Activated T-helper 9 cell treated with anti-CD3 and anti-CD28 coated beads, Interleukin-2, amount 50 U/mL, for 16 hours (primary cell): ENCODE results near the gene GPR160.

Experiments used
- DNase-seq: peaks from one replicate; pipeline ENCODE4 v3.0.0-alpha.2; 2020; ENCODE audit warnings: low read depth

GPR160 gene

DNA sequence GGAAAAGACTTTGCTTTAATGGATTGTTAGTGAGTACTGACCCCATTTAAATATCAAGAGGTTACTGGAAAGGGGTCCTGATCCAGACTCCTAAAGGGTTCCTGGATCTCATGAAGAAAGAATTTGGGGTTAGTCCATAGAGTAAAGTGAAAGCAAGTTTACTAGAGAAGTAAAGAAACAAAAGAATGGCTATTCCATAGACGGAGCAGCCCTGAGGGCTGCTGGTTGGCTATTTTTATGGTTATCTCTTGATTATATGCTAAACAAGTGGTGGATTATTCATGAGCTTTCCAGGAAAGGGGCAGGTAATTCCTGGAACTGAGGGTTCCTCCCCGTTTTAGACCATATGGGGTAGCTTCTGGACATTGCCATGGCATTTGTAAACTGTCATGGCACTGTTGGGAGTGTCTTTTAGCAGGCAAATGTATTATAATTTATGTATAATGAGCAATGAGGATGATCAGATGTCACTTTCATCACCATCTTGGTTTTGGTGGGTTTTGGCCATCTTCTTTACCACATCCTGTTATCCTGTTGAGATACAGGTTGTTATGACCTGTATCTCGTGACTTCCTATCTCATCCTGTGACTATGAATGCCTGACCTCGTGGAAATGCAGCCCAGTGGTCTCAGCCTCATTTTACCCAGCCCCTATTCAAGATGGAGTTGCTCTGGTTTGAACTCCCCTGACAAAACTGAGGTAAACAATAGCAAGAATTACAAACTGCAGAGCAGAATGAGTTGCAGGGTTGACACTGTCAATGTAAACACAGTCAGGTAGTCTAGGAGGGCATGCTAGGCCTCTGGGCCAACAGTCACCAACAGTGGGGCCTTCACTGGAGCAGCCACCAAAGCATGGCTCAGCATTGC lies 10.3 kb upstream of the GPR160 start:
- no peak for DNase-seq

DNA sequence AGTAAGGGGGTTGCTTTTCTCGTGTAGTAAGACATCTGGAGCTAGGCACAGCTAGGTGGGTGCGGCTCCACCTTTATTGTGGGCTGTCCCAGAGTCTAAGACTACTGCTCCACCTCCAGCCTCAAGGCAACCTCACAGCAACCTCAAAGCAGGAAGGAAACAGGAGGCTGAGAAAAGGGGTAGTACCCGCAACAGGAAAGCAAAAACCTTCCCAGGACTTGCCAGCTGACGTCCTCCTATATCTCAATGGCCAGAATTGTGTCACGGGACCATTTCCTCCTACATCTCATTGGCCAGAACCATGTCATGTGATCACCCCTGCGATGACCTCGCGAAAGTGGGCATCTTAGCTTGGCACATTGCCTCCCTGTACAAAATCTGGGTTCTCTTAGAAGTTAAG lies 4.3 kb upstream of the GPR160 start:
- peak; percentile 8 for DNase-seq

DNA sequence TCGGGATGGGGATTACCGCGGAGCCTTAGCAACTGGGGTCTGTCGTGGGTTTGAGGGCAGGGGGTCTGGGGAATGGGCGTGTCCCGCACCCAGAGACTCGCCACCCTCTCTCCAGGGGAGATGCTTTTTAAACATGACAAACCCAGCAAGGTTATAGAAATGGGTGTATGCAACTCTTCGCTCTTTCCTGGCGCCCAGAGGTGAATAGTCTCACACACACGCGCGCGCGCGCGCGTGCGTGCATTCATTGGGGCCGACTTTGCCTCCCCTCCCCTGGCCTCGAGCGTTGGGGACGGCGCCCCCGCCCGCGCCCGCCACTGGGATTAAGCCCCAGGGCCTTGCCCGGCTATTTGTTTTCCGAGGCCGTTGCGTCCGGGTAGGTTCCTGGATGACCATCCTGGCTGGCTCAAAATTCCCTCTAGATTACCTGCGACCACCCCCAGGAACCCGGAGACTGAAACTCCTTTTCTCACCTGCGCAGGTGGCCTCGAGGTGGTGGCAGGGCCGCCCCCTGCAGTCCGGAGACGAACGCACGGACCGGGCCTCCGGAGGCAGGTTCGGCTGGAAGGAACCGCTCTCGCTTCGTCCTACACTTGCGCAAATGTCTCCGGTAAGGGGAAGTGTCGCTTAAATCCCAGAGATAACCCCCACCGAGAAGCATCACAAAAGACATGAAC lies 777 bp downstream of the GPR160 start:
- peak; percentile 3 for DNase-seq

GRCh38 chr3:170040418-170040817 lies 2.6 kb downstream of the GPR160 start:
- DNase-seq = no peak

DNA sequence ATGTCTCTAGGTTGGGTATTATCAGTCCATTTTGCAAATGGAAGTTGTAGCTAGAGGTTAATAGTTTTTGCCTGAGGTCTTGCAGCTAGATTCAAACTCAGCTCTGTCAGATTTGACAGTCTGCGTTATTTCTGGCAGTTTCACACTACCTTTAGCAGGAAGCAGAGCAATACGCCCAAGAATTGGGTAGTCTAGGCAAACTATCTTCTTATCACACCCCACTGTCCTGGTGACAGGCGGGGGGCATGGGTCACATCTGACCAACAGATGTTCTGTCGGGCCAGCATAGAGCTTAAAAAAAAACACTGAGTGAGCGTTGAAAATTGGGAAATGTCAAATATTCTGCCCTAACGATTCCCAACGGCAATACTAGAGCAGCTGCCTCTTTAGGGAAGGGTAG lies 5.7 kb downstream of the GPR160 start:
- DNase-seq = no peak

DNA sequence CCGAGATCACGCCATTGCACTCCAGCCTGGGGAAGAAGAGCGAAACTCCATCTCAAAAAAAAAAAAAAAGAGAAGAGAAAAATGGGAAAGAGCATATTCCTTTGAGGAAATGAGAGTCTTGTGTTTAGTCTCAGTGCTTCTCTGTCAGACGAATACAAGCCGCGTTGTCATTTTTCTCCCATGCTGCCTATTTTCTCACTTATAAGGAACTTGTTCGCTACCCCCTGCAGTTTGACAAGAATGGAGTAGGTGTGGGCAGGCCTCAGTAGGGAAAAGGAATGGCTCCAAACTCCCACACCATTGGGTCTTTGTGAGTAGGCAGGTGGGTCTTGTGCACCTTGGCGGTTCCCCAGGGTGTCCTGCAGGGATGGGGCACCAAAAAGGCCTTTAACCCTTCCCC lies 6.5 kb downstream of the GPR160 start:
- no peak for DNase-seq

- DNase-seq = no peak
These were observed 7.0 kb downstream of the GPR160 start for GRCh38 chr3:170044795-170045244.

GRCh38 chr3:170046269-170047132 lies 8.7 kb downstream of the GPR160 start:
- DNase-seq = no peak

GRCh38 chr3:170047133-170047404 lies 9.3 kb downstream of the GPR160 start:
- no peak for DNase-seq

- DNase-seq = no peak
These were observed 11.6 kb downstream of the GPR160 start for GRCh38 chr3:170049146-170050000.

DNA sequence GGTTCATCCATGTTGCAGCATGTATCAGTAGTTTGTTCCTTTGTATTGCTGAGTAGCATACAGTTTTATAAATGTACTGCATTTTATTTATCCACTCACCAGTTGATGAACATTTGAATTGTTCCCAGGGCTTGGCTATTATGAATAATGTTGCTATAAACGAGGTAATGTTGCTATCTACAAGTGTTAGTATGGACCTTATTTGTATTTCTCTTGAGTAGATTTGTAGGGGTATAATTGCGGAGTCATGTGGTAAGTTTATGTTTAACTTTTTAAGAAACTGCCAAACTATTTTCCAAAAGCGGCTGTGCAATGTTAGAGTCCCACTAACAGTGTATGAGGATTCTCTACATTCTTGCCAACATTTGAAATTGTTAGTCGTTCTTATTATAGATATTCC lies 13.0 kb downstream of the GPR160 start:
- DNase-seq = no peak

DNA sequence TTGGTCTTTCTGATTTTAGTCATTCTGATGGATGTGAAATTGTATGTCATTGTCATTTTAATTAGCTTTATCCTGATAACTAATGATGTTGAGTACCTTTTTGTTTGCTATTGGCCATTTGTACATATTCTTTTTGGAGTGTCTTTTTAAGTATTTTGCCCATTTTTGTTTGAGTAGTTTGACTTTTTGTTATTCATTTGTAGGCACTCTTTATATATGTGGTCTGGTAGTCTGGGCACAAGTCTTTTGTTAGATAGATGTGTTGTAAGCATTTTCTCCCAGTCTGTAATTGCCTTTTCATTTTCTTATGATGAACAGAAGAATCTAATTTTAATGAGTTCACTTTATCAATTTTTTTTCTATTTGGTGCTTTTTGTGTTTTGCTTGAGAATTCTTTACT lies 14.6 kb downstream of the GPR160 start:
- no peak for DNase-seq

GRCh38 chr3:170054204-170054603 lies 16.4 kb downstream of the GPR160 start:
- no peak for DNase-seq

- no peak for DNase-seq
These were observed 17.4 kb downstream of the GPR160 start for GRCh38 chr3:170055209-170055608.

GRCh38 chr3:170056710-170057454 lies 19.1 kb downstream of the GPR160 start:
- no peak for DNase-seq

DNA sequence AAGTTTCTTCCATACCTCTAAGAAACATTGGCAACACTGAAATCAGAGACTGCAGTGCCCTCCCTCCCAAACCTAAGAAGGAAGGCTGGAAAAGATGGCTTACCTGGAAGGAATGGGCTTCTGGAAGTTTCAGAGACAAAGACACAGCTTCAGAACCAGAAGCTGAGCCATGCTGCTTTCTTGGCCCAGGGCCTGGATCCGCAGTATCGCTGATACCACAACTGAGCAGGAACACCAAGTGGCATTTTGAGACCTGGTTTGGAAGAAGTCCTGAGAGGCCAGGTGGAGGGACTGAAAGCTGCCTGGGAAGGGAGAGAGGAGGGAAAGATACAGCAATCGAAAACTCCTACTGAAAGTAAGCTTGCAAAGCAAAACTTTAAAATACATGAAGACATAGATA lies 19.8 kb downstream of the GPR160 start:
- no peak for DNase-seq

DNA sequence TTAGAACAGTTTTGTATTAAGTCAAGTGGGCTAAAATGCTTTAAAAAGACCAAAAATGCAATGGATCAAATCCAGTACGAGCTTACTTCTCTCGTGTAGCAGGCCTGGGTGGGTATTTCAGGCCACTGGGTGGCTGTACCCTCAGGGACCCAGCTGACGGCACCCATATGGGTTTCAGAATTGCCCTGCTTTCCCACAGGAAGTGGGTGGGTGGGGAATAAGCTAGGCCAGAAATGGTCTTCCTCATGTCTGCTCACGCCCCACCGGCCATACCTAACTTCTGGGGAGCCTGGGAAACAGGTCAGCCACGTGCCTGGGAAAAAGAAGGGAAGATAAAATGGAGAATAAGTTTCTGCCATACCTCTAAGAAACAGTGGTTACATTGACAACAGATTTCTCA lies 20.3 kb downstream of the GPR160 start:
- no peak for DNase-seq

DNA sequence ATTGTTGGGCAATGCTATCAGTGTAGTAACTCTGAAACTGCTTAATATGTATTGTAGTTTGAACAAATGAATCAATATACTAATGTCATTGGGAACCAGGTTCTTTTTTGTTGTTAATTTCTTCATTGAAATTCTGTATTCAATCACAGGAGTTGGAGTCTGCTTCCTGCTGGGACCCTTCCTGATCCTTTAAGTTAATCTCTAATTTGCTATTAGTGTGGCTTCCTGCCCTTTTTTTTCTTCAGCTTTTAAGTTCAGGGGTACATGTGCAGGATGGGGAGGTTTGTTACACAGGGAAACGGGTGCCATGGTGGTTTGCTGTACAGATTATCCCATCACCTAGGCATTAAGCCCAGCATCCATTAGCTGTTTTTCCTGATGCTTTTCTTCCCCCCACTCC lies 21.7 kb downstream of the GPR160 start:
- DNase-seq = no peak

GRCh38 chr3:170062068-170062467 lies 24.3 kb downstream of the GPR160 start:
- no peak for DNase-seq

- DNase-seq = no peak
These were observed 25.0 kb downstream of the GPR160 start for GRCh38 chr3:170062769-170063168.

- no peak for DNase-seq
These were observed 25.9 kb downstream of the GPR160 start for GRCh38 chr3:170063691-170064090.
